Mesendoderm (in vitro differentiated cells): ENCODE measurements around the gene METTL15.
"Not testable (repeated sequence)": the region's sequence is repeated elsewhere in the genome, so short reads cannot be mapped to it uniquely, and the experiment has no call there.

Source experiments
- DNase-seq: peaks from one replicate; pipeline ENCODE4 v3.0.0; 2013
- H2AK5ac ChIP-seq: 2 replicates; pipeline ENCODE4 v1.6.1; 2013; ENCODE audit warnings: low read length, inconsistent platforms
- H2BK120ac ChIP-seq: 2 replicates; pipeline ENCODE4 v1.6.1; 2013; ENCODE audit warnings: low read depth, mild to moderate bottlenecking, low read length, moderate library complexity, mixed read lengths
- H2BK15ac ChIP-seq: replicated peaks from 2 replicates; pipeline ENCODE4 v1.6.1; 2013; ENCODE audit warnings: low read depth, mild to moderate bottlenecking, moderate library complexity
- H2BK5ac ChIP-seq: 2 replicates; pipeline ENCODE4 v1.6.1; 2013; ENCODE audit warnings: low read length, inconsistent platforms
- H3K18ac ChIP-seq: 2 replicates; pipeline ENCODE4 v1.6.1; 2013; ENCODE audit warnings: mild to moderate bottlenecking, low read length, mixed read lengths
- H3K23ac ChIP-seq: one replicate; pipeline ENCODE4 v1.6.1; 2013; ENCODE audit warnings: low read length
- H3K27ac ChIP-seq: 2 replicates; pipeline ENCODE4 v1.5.1; 2013; ENCODE audit warnings: low read depth, mild to moderate bottlenecking, inconsistent platforms, low read length, moderate library complexity
- H3K27me3 ChIP-seq: 2 replicates; pipeline ENCODE4 v1.6.1; 2013; ENCODE audit warnings: low read length, control low read depth, mild to moderate bottlenecking, inconsistent platforms; ENCODE audit not compliant: insufficient read depth, poor library complexity
- H3K36me3 ChIP-seq: 2 replicates; pipeline ENCODE4 v1.6.1; 2013; ENCODE audit warnings: low read length, inconsistent platforms; ENCODE audit not compliant: control insufficient read depth, insufficient read depth
- H3K4ac ChIP-seq: one replicate; pipeline ENCODE4 v1.6.1; 2013; ENCODE audit warnings: low read depth, mild to moderate bottlenecking, low read length, moderate library complexity
- H3K4me1 ChIP-seq: 2 replicates; pipeline ENCODE4 v1.6.1; 2013; ENCODE audit warnings: low read depth, low read length, inconsistent platforms; ENCODE audit not compliant: control insufficient read depth
- H3K4me2 ChIP-seq: 2 replicates; pipeline ENCODE4 v1.6.1; 2013; ENCODE audit warnings: low read length
- H3K4me3 ChIP-seq: 2 replicates; pipeline ENCODE4 v1.5.1; 2013; ENCODE audit warnings: mild to moderate bottlenecking, low read length
- H3K56ac ChIP-seq: one replicate; pipeline ENCODE4 v1.6.1; 2013; ENCODE audit warnings: low read length
- H3K79me1 ChIP-seq: 2 replicates; pipeline ENCODE4 v1.6.1; 2013; ENCODE audit warnings: low read length, inconsistent platforms
- H3K79me2 ChIP-seq: 2 replicates; pipeline ENCODE4 v1.6.1; 2013; ENCODE audit warnings: mild to moderate bottlenecking, low read length; ENCODE audit not compliant: control insufficient read depth, insufficient read depth
- H3K9ac ChIP-seq: 2 replicates; pipeline ENCODE4 v1.6.1; 2013; ENCODE audit warnings: low read length, inconsistent platforms
- H4K5ac ChIP-seq: one replicate; pipeline ENCODE4 v1.6.1; 2013; ENCODE audit warnings: low read length
- H4K8ac ChIP-seq: one replicate; pipeline ENCODE4 v1.6.1; 2013; ENCODE audit warnings: low read depth, mild to moderate bottlenecking, control low read depth, low read length, moderate library complexity
- WGBS: extraction: QIAGEN DNeasy Blood & Tissue Kit; methylation state at CpG from one replicate; pipeline ENCODE4 v1.1.7; 2013; ENCODE audit warnings: low lambda C conversion rate, missing lambda C conversion rate; ENCODE audit not compliant: insufficient coverage; ENCODE audit errors: extremely low coverage; 5-methylcytosine and 5-hydroxymethylcytosine counted together

METTL15 gene

DNA sequence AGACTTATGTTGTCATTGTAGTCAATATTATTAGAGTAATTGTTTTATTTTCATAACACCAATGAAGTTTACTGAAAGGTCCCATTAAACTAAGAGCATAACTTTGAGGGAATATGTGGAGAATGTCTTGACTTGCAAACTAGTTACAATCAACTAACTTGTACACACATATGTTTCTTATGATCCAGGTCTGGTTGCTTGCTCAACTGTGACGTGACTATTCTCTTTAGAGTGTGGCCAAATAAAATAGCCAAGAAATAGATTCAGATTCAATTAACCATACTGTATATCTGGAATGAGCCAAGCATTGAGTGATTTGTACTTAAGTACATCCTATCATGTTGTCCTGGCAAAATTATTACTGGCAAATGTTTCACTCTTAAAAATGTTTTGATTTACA lies 101.7 kb downstream of the METTL15 start:
- no peak overlapping the region for H2AK5ac ChIP-seq
- no peaks in the 10 kb centered on the region for H3K27me3 ChIP-seq
- no peak overlapping the region for H3K4ac ChIP-seq
- H3K79me2 ChIP-seq = no peaks in the 10 kb centered on the region
- no peak overlapping the region for H2BK120ac ChIP-seq
- no peak overlapping the region for H2BK15ac ChIP-seq
- no peak overlapping the region for H3K56ac ChIP-seq
- H3K4me3 ChIP-seq = no peak overlapping the region
- H3K79me1 ChIP-seq = no peaks in the 10 kb centered on the region
- no peaks in the 10 kb centered on the region for H3K4me1 ChIP-seq
- DNase-seq = no peak
- no peak overlapping the region for H3K18ac ChIP-seq
- no peak overlapping the region for H3K23ac ChIP-seq
- no peak overlapping the region for H3K27ac ChIP-seq
- H2BK5ac ChIP-seq = no peak overlapping the region
- WGBS = no CpG with 5 or more reads among the region's 1 CpG
- no peak overlapping the region for H4K5ac ChIP-seq
- no peak overlapping the region for H3K4me2 ChIP-seq
- no peak overlapping the region for H3K9ac ChIP-seq
- H3K36me3 ChIP-seq = no peaks in the 10 kb centered on the region
- H4K8ac ChIP-seq = no peak overlapping the region

DNA sequence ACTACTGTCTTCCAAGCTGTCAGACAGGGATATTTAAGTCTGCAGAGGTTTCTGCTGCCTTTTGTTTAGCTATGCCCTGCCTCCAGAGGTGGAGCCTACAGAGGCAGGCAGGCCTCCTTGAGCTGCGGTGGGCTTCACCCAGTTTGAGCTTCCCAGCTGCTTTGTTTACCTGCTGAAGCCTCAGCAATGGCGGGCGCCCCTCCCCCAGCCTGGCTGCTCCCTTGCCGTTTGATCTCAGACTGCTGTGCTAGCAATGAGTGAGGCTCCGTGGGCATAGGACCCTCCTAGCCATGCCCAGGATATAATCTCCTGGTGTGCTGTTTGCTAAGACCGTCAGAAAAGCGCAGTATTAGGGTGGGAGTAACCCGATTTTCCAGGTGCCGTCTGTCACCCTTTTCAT lies 113.9 kb downstream of the METTL15 start:
- not testable (repeated sequence) for H3K23ac ChIP-seq, DNase-seq, H2BK5ac ChIP-seq, H2BK15ac ChIP-seq, H4K5ac ChIP-seq, H3K79me1 ChIP-seq, H3K4ac ChIP-seq, H3K4me1 ChIP-seq, H2BK120ac ChIP-seq, H4K8ac ChIP-seq, H3K27me3 ChIP-seq, H3K27ac ChIP-seq, H3K4me3 ChIP-seq, H3K18ac ChIP-seq, H3K36me3 ChIP-seq, H3K9ac ChIP-seq, H3K4me2 ChIP-seq, H3K56ac ChIP-seq, H2AK5ac ChIP-seq, H3K79me2 ChIP-seq
- WGBS = no CpG with 5 or more reads among the region's 9 CpGs

DNA sequence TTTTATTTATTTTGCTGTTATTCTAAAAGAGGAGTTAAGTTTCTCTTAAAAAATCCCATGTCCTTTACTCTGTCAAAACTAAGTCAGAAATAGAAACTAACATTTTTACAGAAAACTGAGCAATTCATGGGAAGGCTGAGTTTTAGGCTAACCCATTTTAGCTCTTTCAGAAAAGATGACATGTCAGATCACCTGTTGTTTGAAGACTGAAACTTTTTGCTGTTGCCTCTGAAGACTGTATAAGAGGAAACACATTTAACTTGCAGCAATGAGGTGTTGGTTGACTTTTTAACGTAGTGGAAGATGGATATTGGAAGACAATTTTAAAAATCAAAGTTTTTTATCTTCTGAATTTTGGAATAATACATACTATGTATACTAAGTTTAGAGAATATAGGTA lies 115.4 kb downstream of the METTL15 start:
- no peak for DNase-seq
- H3K79me2 ChIP-seq = no peaks in the 10 kb centered on the region
- no peak overlapping the region for H2BK120ac ChIP-seq
- no peak overlapping the region for H3K18ac ChIP-seq
- H3K4me1 ChIP-seq = no peaks in the 10 kb centered on the region
- H3K4ac ChIP-seq = no peak overlapping the region
- no peak overlapping the region for H4K8ac ChIP-seq
- H3K36me3 ChIP-seq = no peaks in the 10 kb centered on the region
- no peak overlapping the region for H2BK5ac ChIP-seq
- H3K27ac ChIP-seq = no peak overlapping the region
- H3K79me1 ChIP-seq = no peaks in the 10 kb centered on the region
- H3K56ac ChIP-seq = no peak overlapping the region
- no peak overlapping the region for H2AK5ac ChIP-seq
- no peak overlapping the region for H3K4me2 ChIP-seq
- H3K4me3 ChIP-seq = no peak overlapping the region
- H2BK15ac ChIP-seq = no peak overlapping the region
- WGBS = no CpG with 5 or more reads among the region's 1 CpG
- no peak overlapping the region for H4K5ac ChIP-seq
- no peaks in the 10 kb centered on the region for H3K27me3 ChIP-seq
- H3K9ac ChIP-seq = no peak overlapping the region
- no peak overlapping the region for H3K23ac ChIP-seq

DNA sequence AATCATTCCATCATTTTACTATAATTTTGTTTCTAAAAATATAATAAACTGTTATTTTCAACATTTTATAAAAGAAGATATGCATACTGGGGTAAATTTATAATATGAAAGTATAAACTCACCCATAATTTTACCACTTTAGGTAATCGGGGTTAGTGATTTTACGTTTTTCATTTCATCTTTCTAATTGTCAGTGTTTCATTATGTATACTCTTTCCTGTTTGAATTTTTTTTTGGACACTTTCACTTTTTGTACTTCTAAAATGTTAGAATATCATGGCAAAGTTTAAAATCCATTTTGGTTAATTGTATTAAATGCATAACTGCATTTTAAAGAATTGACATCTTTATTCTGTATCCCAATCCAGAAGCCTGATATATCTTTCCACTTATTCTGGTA lies 115.8 kb downstream of the METTL15 start:
- Histone ChIP-seq H2BK15ac (no peak overlapping the region), H3K18ac (no peak overlapping the region), H2BK5ac (no peak overlapping the region), H2AK5ac (no peak overlapping the region), H3K4me3 (no peak overlapping the region), H4K5ac (no peak overlapping the region), H3K23ac (no peak overlapping the region), H3K4me2 (no peak overlapping the region), H3K79me2 (no peaks in the 10 kb centered on the region), H3K27ac (no peak overlapping the region), H3K79me1 (no peaks in the 10 kb centered on the region), H4K8ac (no peak overlapping the region), H3K9ac (no peak overlapping the region), H3K27me3 (no peaks in the 10 kb centered on the region), H3K4me1 (no peaks in the 10 kb centered on the region), H3K4ac (no peak overlapping the region), H2BK120ac (no peak overlapping the region), H3K36me3 (no peaks in the 10 kb centered on the region), H3K56ac (no peak overlapping the region)
- no CpG with 5 or more reads among the region's 2 CpGs for WGBS
- no peak for DNase-seq

DNA sequence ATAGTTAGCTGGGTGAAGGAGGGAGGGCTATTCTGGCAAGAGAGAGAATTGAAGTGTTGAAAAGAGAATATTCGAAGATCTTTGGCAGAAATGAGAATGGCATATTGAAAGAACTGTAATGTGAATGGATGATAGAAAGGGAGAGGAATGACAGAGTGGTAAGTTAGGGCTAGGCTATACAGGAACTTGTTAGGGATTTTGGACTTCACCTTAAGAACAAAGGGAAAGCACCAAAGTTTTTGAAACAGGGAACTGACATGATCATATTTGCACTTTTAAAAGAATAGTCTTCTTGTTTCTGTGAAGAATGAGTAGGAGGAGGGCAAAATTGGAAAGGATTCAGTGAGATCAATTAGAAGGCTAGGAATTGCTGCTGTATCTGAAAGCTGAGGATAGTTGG lies 119.3 kb downstream of the METTL15 start:
- Histone ChIP-seq H3K36me3 (no peaks in the 10 kb centered on the region), H3K27ac (no peak overlapping the region), H3K56ac (no peak overlapping the region), H3K18ac (no peak overlapping the region), H3K4ac (no peak overlapping the region), H4K5ac (no peak overlapping the region), H3K79me1 (no peaks in the 10 kb centered on the region), H2BK15ac (no peak overlapping the region), H3K4me3 (no peak overlapping the region), H3K4me2 (no peak overlapping the region), H3K27me3 (no peaks in the 10 kb centered on the region), H3K23ac (no peak overlapping the region), H4K8ac (no peak overlapping the region), H3K4me1 (no peaks in the 10 kb centered on the region), H3K79me2 (no peaks in the 10 kb centered on the region), H2AK5ac (no peak overlapping the region), H3K9ac (no peak overlapping the region), H2BK5ac (no peak overlapping the region), H2BK120ac (no peak overlapping the region)
- WGBS = 100% methylated on average over 1 of the region's 1 CpG
- no peak for DNase-seq

DNA sequence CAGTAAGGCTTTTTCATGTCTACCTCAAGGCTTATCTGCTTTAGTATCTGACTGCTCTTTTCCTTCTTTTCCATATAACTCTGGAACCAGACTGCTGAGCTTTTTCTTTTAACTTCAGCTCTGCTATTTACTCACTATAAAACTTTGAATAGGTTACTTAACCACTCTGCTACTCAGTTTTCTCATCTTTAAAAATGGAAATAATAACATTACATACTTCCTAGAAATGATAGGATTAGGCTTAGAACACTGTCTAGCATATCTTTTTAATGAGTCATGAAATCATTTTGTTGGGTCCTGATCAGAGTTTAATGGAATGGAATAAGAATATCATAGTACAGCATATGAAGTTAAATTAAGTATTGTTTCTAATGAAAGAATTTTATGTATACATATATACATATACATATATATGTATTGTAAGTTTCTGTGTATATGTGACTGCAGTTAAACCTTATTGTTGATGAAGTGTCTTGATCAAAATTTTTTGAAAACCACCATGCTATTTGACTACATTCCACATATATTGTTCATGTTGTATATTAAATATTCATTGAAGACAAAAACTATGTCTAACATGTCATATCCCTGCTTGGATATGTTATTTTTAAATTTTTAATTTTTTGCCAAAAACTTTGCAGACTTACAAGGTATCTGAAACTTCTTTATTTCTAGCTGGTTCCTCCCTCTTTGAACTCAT lies 120.2 kb downstream of the METTL15 start:
- Histone ChIP-seq H2BK120ac (no peak overlapping the region), H3K4me3 (no peak overlapping the region), H3K4ac (no peak overlapping the region), H2BK5ac (no peak overlapping the region), H3K27me3 (no peaks in the 10 kb centered on the region), H3K4me2 (no peak overlapping the region), H4K8ac (no peak overlapping the region), H2BK15ac (no peak overlapping the region), H3K36me3 (no peaks in the 10 kb centered on the region), H3K18ac (no peak overlapping the region), H3K9ac (no peak overlapping the region), H3K27ac (no peak overlapping the region), H3K4me1 (no peaks in the 10 kb centered on the region), H2AK5ac (no peak overlapping the region), H4K5ac (no peak overlapping the region), H3K56ac (no peak overlapping the region), H3K79me1 (no peaks in the 10 kb centered on the region), H3K23ac (no peak overlapping the region), H3K79me2 (no peaks in the 10 kb centered on the region)
- no peak for DNase-seq
